Measurements from ENCODE around the gene CLDN3.

The CLDN3 gene

DNA sequence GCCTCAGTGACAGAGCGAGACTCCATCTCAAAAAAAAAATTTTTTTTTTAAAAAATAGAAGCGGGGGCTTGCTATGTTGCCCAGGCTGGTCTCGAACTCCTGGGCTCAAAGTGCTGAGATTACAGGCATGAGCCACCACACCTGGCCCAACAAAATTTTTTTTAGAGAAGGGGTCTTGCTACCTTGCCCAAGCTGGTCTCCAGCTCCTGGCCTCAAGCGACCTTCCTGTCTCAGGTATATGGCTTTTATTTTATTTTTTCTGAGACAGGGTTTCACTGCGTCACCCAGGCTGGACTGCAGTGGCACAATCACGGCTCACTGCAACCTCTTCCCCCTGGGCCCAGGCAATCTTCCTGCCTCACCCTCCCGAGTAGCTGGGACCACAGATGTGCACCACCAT lies 29.9 kb downstream of the CLDN3 start:
- DNase-seq (ENCODE audit: extremely low read depth, low read depth) = no peak
- no peak overlapping the region for H3K4me3 ChIP-seq (replicated peaks; ENCODE audit: low read depth, low read length)
- TF ChIP-seq, protein P1, sequence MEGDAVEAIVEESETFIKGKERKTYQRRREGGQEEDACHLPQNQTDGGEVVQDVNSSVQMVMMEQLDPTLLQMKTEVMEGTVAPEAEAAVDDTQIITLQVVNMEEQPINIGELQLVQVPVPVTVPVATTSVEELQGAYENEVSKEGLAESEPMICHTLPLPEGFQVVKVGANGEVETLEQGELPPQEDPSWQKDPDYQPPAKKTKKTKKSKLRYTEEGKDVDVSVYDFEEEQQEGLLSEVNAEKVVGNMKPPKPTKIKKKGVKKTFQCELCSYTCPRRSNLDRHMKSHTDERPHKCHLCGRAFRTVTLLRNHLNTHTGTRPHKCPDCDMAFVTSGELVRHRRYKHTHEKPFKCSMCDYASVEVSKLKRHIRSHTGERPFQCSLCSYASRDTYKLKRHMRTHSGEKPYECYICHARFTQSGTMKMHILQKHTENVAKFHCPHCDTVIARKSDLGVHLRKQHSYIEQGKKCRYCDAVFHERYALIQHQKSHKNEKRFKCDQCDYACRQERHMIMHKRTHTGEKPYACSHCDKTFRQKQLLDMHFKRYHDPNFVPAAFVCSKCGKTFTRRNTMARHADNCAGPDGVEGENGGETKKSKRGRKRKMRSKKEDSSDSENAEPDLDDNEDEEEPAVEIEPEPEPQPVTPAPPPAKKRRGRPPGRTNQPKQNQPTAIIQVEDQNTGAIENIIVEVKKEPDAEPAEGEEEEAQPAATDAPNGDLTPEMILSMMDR (IDR thresholded peaks at IDR 0.05; ENCODE audit: low read depth, low read length, missing control alignments) = no peak

DNA sequence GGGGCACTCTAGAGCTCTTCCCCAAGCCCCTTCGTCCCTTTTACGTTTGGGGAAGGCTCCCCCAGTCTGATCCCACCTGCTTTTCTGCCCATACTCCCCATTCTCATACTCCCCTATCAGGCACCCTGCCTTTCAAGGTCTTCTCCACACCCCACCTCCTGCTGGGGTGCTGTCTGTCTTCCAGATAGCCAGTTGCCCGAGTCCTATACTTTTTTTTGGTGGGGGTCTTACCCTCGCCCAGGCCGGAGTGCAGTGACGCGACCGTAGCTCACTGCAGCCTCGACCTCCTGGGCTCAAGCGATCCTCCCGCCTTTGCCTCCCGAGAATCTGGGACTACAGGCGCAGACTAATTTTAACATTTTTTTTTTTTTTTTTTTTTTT lies 30.7 kb downstream of the CLDN3 start:
- peak overlapping the region; percentile 84 for H3K4me3 ChIP-seq (replicated peaks; ENCODE audit: low read depth, low read length)
- TF ChIP-seq, protein P1 (IDR thresholded peaks at IDR 0.05; ENCODE audit: low read depth, low read length, missing control alignments) = no peak
- no peak for DNase-seq (ENCODE audit: extremely low read depth, low read depth)

DNA sequence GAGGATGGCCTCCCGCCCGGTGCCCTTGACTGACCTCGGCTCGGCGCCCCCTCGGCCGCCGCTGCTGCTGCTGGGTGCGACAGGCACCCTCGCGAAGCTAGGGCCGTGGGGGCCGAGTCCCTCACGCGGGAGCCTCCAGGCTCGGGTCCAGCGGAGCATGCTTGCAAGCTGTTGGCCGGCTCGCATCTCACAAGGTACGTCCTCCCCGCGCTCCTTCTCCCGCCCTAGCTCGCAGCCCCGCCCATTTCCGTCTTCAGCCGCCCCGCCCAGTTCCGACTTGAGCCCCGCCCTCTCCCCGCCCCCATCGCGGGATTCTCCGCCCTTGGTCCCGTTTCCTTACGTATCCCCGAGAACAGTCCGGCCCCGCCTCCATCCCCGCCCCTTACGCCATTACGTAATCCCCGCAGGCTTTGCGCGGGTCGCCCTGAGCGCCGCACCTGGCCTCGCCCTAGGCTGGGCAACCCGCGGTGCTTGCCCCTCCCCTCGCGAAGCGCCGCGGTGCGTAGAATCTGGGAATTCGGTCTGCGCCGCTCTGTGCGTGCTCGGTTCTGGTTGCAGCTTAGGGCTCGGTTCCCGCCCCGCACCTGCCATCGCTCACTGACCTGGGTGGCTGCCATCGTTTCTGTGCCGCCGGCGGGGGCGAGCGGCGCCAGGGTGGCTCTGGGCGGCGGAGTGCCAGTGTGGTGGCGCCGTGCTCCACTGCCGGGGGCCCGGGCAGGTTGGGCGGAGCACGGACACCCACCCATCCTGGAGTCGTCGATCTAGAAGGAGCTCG lies 31.3 kb downstream of the CLDN3 start, which contains the start of gene ABHD11:
ABHD11 (minus strand) TSS at position 191 of the 775 bp plus-strand sequence; CDS start at position 159, 32 bp downstream.
- TF ChIP-seq, protein P1 (IDR thresholded peaks at IDR 0.05; ENCODE audit: low read depth, low read length, missing control alignments) = no peak
- peak; percentile 84 for DNase-seq (ENCODE audit: extremely low read depth, low read depth)
- H3K4me3 ChIP-seq (replicated peaks; ENCODE audit: low read depth, low read length) = peak within 1 kb of the TSS; percentile 84

DNA sequence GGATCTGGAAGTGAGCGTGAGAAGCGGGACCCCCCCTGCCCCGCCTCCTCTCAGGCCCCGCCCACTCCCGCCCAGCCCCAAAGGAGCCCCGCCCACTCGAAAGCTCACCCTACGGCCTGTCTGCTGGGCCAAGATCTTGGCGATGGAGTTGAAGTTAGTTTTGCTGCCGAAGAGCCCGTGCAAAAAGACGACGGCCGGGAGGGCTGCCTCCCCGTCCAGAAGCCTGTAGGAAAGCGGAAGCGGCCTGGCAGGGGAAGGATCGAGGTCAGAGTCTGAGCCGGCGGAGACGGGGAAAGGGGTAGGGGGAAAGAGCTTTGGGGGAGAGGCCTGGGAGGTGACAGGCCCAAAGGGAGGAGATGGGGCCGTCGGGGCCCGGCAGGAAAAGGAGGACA lies 31.9 kb downstream of the CLDN3 start:
- no peak for DNase-seq (ENCODE audit: extremely low read depth, low read depth)
- TF ChIP-seq, protein P1 (IDR thresholded peaks at IDR 0.05; ENCODE audit: low read depth, low read length, missing control alignments) = no peak
- peak overlapping the region; percentile 84 for H3K4me3 ChIP-seq (replicated peaks; ENCODE audit: low read depth, low read length)

DNA sequence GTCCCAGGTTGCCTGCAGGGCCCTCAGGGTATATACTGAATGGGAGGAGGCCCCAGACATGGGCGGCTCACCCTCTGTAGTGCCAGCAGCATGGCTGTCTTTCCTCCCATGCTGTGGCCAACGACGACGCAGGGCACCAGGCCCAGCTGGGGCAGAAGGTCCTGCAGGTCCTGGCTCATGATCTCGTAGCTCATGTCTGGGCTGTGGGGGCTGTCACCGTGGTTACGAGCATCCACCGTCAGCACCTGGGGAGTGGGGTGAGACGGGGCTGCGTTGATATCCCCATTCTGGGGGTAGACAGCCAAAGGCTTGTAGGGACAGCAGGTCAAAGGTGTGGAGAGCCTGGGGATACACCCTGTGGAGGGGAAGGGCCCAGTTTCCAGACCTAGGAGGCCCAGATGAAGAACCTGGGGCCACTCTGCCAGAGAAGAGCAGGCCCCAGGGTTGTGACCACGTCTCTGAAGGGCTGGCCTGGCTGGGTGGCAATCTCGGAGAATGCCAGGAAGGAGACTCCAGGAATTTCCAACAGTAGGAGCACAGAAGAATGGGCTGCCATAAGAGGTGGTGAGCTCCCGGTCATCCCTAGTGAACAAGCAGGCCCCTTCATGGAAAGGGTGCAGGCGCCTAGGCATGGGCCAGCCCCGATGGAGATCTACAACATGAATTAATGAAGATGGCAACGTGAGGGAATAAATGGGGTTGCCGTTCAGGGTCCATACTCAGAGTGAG lies 32.4 kb downstream of the CLDN3 start:
- H3K4me3 ChIP-seq (replicated peaks; ENCODE audit: low read depth, low read length) = peak overlapping the region; percentile 84
- TF ChIP-seq, protein P1 (IDR thresholded peaks at IDR 0.05; ENCODE audit: low read depth, low read length, missing control alignments) = no peak
- DNase-seq (ENCODE audit: extremely low read depth, low read depth) = no peak

DNA sequence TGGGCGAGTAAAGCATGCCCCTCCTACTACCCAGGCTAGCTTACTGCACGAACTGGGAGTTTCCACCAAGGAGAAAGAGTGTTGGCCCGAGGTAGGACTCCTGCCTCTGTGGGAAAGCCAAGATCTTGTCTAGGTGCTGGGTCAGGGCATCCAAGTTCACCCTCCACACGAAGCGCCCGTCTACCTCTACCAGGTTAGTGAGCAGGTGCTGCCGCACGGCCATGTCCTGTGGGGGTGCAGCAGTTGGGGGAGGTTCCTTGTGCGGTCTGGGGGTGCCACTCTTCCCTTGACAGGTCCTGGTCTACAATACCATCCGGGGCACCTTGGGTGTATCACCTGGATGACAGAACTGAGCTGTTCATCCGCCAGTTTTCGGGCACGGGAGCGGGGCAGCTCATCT lies 33.2 kb downstream of the CLDN3 start:
- no peak for DNase-seq (ENCODE audit: extremely low read depth, low read depth)
- TF ChIP-seq, protein P1 (IDR thresholded peaks at IDR 0.05; ENCODE audit: low read depth, low read length, missing control alignments) = no peak
- H3K4me3 ChIP-seq (replicated peaks; ENCODE audit: low read depth, low read length) = no peak overlapping the region
